CD1c-positive myeloid dendritic cell (primary cell): ENCODE results near the gene MRPL12.
"Not testable (repeated sequence)": the region's sequence is repeated elsewhere in the genome, so short reads cannot be mapped to it uniquely, and the experiment has no call there.

Experiments used
- DNase-seq: peaks from one replicate; pipeline ENCODE4 v3.0.0-alpha.2; 2016; ENCODE audit errors: extremely low spot score

The MRPL12 gene

GRCh38 chr17:81716674-81716996 is 13.5 kb downstream of the MRPL12 start:
- DNase-seq, result no peak

- DNase-seq, result no peak
Measured at GRCh38 chr17:81717049-81717765, 14.0 kb downstream of the MRPL12 start.

- DNase-seq, result no peak
Measured at GRCh38 chr17:81717766-81718089, 14.6 kb downstream of the MRPL12 start.

GRCh38 chr17:81719410-81720266 is 16.5 kb downstream of the MRPL12 start:
- DNase-seq, result no peak

- DNase-seq, result no peak
Measured at GRCh38 chr17:81720267-81721071, 17.3 kb downstream of the MRPL12 start.

- no peak for DNase-seq
Measured at GRCh38 chr17:81722184-81723120, 19.3 kb downstream of the MRPL12 start.

- DNase-seq, result no peak
Measured at GRCh38 chr17:81723651-81724209, 20.6 kb downstream of the MRPL12 start.

GRCh38 chr17:81725439-81725838 is 22.3 kb downstream of the MRPL12 start:
- no peak for DNase-seq

- DNase-seq, result no peak
Measured at GRCh38 chr17:81726004-81726403, 22.8 kb downstream of the MRPL12 start.

GRCh38 chr17:81727324-81728031 is 24.3 kb downstream of the MRPL12 start:
- DNase-seq, result no peak

- peak; percentile 84 for DNase-seq
Measured at GRCh38 chr17:81733507-81734404, 30.6 kb downstream of the MRPL12 start.

GRCh38 chr17:81734405-81735263 is 31.5 kb downstream of the MRPL12 start:
- no peak for DNase-seq

- peak; percentile 93 for DNase-seq
Measured at GRCh38 chr17:81735264-81736102, 32.3 kb downstream of the MRPL12 start.

GRCh38 chr17:81737947-81738800 is 35.0 kb downstream of the MRPL12 start:
- no peak for DNase-seq

- DNase-seq, result no peak
Measured at GRCh38 chr17:81738801-81739393, 35.7 kb downstream of the MRPL12 start.

GRCh38 chr17:81739593-81739992 is 36.4 kb downstream of the MRPL12 start:
- DNase-seq, result not testable (repeated sequence)
